IMR-90 (cell line): Measurements from ENCODE around the gene SLIT2. TPM values are rescaled to one million over a fixed set of nuclear protein-coding genes. Genes with fewer than 3 reads are reported as not detected.

Source experiments
- ATAC-seq: fragments of 200-7000 bp; cut with Tn5 transposase; 2 replicates; pipeline ENCODE4 v1.9.1; 2020; ENCODE audit warnings: low read depth, mild to moderate bottlenecking, moderate library complexity
- BruUV-seq: library from RNA; stranded (reverse); fragments of 400-500 nt; replicated peaks from 2 replicates; lab custom pipeline; 2021; lab: Mats Ljungman, UMichigan
- CTCF ChIA-PET: fragments of 300-600 bp; formaldehyde crosslinking; extraction: SDS; loops from one replicate; lab custom pipeline; 2021; ENCODE audit warnings: antibody characterized with exemption; lab: Yijun Ruan, JAX
- POLR2A ChIA-PET: fragments of 300-600 bp; sonication (Branson Sonifier 250); formaldehyde crosslinking; loops from one replicate; lab custom pipeline; 2022; ENCODE audit warnings: antibody characterized with exemption; ENCODE audit not compliant: unreplicated experiment; lab: Charles Lee
- DNase-seq: peaks from one replicate; pipeline ENCODE4 v3.0.0; 2013
- H2AFZ ChIP-seq: replicated peaks from 2 replicates; pipeline ENCODE3; 2013; ENCODE audit warnings: low read length, mild to moderate bottlenecking; ENCODE audit not compliant: poor library complexity
- H2AK5ac ChIP-seq: 2 replicates; pipeline ENCODE4 v1.6.1; 2013; ENCODE audit warnings: low read depth, low read length, inconsistent platforms
- H2AK9ac ChIP-seq: replicated peaks from 2 replicates; pipeline ENCODE3; 2013; ENCODE audit warnings: mild to moderate bottlenecking, low read depth, low read length, moderate library complexity; ENCODE audit not compliant: poor library complexity
- H2BK120ac ChIP-seq: 2 replicates; pipeline ENCODE4 v1.6.1; 2013; ENCODE audit warnings: low read depth, low read length, inconsistent platforms
- H2BK15ac ChIP-seq: 3 replicates; pipeline ENCODE4 v1.6.1; 2013; ENCODE audit warnings: low read depth, low read length, inconsistent platforms
- H2BK20ac ChIP-seq: 2 replicates; pipeline ENCODE4 v1.6.1; 2013; ENCODE audit warnings: low read depth, mild to moderate bottlenecking, inconsistent platforms, low read length, moderate library complexity
- H2BK5ac ChIP-seq: 2 replicates; pipeline ENCODE4 v1.6.1; 2013; ENCODE audit warnings: mild to moderate bottlenecking, low read depth, low read length, inconsistent platforms; ENCODE audit not compliant: poor library complexity, severe bottlenecking
- H3K14ac ChIP-seq: replicated peaks from 2 replicates; pipeline ENCODE4 v1.6.1; 2013; ENCODE audit warnings: low read depth, low read length, inconsistent platforms
- H3K18ac ChIP-seq: 2 replicates; pipeline ENCODE4 v1.6.1; 2013; ENCODE audit warnings: low read depth, low read length, control low read depth
- H3K23ac ChIP-seq: 2 replicates; pipeline ENCODE4 v1.6.1; 2013; ENCODE audit warnings: low read depth, low read length, inconsistent platforms
- H3K27ac ChIP-seq: 2 replicates; pipeline ENCODE4 v1.5.1; 2013; ENCODE audit warnings: mild to moderate bottlenecking, control low read depth, low read length; ENCODE audit not compliant: insufficient read depth
- H3K27me3 ChIP-seq: 2 replicates; pipeline ENCODE4 v1.6.1; 2013; ENCODE audit warnings: low read length; ENCODE audit not compliant: control insufficient read depth, insufficient read depth
- H3K36me3 ChIP-seq: 2 replicates; pipeline ENCODE4 v1.6.1; 2013; ENCODE audit warnings: low read length, mixed read lengths; ENCODE audit not compliant: control insufficient read depth, insufficient read depth
- H3K4ac ChIP-seq: 2 replicates; pipeline ENCODE4 v1.6.1; 2013; ENCODE audit warnings: low read depth, low read length, inconsistent platforms
- H3K4me1 ChIP-seq: 2 replicates; pipeline ENCODE4 v1.6.1; 2013; ENCODE audit warnings: low read length, mixed read lengths; ENCODE audit not compliant: control insufficient read depth, insufficient read depth
- H3K4me2 ChIP-seq: 2 replicates; pipeline ENCODE4 v1.6.1; 2013; ENCODE audit warnings: low read depth, mild to moderate bottlenecking, control low read depth, low read length, moderate library complexity
- H3K4me3 ChIP-seq: 2 replicates; pipeline ENCODE4 v1.5.1; 2013; ENCODE audit warnings: low read depth, mild to moderate bottlenecking, control low read depth, low read length, moderate library complexity; ENCODE audit not compliant: insufficient read depth
- H3K56ac ChIP-seq: 2 replicates; pipeline ENCODE4 v1.6.1; 2013; ENCODE audit warnings: low read length, inconsistent platforms; ENCODE audit not compliant: insufficient read depth; ENCODE audit errors: extremely low read depth
- H3K79me1 ChIP-seq, 2 experiments: 2 replicates each; pipeline ENCODE4 v1.6.1; 2013; ENCODE audit warnings: low read length in 2 of 2, inconsistent platforms in 1 of 2, low read depth in 1 of 2
- H3K9ac ChIP-seq: 2 replicates; pipeline ENCODE4 v1.6.1; 2013; ENCODE audit warnings: low read depth, low read length, control low read depth
- H3K9me1 ChIP-seq: 2 replicates; pipeline ENCODE4 v1.6.1; 2013; ENCODE audit warnings: low read length, inconsistent platforms; ENCODE audit not compliant: insufficient read depth
- H3K9me3 ChIP-seq: 2 replicates; pipeline ENCODE4 v1.6.1; 2013; ENCODE audit warnings: low read length; ENCODE audit not compliant: control insufficient read depth, insufficient read depth
- H4K20me1 ChIP-seq: 2 replicates; pipeline ENCODE4 v1.6.1; 2013; ENCODE audit warnings: low read length, inconsistent platforms; ENCODE audit not compliant: insufficient read depth
- H4K5ac ChIP-seq: 2 replicates; pipeline ENCODE4 v1.6.1; 2013; ENCODE audit warnings: mild to moderate bottlenecking, low read depth, low read length, control low read depth
- H4K8ac ChIP-seq, 2 experiments: 2 replicates each; pipeline ENCODE4 v1.6.1; 2013; ENCODE audit warnings: low read depth in 2 of 2, low read length in 2 of 2, control low read depth in 1 of 2, inconsistent platforms in 1 of 2
- H4K91ac ChIP-seq: 2 replicates; pipeline ENCODE4 v1.6.1; 2013; ENCODE audit warnings: low read depth, low read length, inconsistent platforms; ENCODE audit not compliant: insufficient read depth
- FOS ChIP-seq: fragments of 150-350 bp; IDR thresholded peaks from 2 replicates; pipeline ENCODE4 v1.6.1; 2016; ENCODE audit warnings: low read depth, low read length
- MAFK ChIP-seq: IDR thresholded peaks from 2 replicates; pipeline ENCODE4 v1.6.1; 2012; ENCODE audit warnings: low read depth, low read length, improper control_type of control experiment
- MAZ ChIP-seq: IDR thresholded peaks from 2 replicates; pipeline ENCODE4 v1.6.1; 2012; ENCODE audit warnings: low read depth, mild to moderate bottlenecking, low read length, improper control_type of control experiment, moderate library complexity, borderline replicate concordance
- NFE2L2 ChIP-seq: fragments of 150-350 bp; IDR thresholded peaks from 2 replicates; pipeline ENCODE4 v1.6.1; 2016; ENCODE audit warnings: low read depth, mild to moderate bottlenecking, low read length
- RCOR1 ChIP-seq: IDR thresholded peaks from 2 replicates; pipeline ENCODE4 v1.6.1; 2012; ENCODE audit warnings: mild to moderate bottlenecking, low read length, improper control_type of control experiment; ENCODE audit not compliant: insufficient replicate concordance
- RFX5 ChIP-seq: IDR thresholded peaks from 2 replicates; pipeline ENCODE4 v1.8.0; 2012; ENCODE audit warnings: low read depth, mild to moderate bottlenecking, low read length, moderate library complexity
- SMC3 ChIP-seq: fragments of 150-350 bp; IDR thresholded peaks from 2 replicates; pipeline ENCODE4 v1.6.1; 2016; ENCODE audit warnings: low read depth, mild to moderate bottlenecking, antibody characterized with exemption, low read length, moderate library complexity
- WGBS, 2 experiments: methylation state at CpG; one replicate each; pipeline versions ENCODE4 v1.1.5 to v1.1.7; 2013; ENCODE audit warnings: missing lambda C conversion rate in 2 of 2; ENCODE audit not compliant: insufficient read length in 1 of 2; ENCODE audit errors: extremely low coverage in 2 of 2; 5-methylcytosine and 5-hydroxymethylcytosine counted together
- dilution Hi-C: fragments of 300-500 bp; cut with HindIII; formaldehyde crosslinking; loops from one replicate; pipeline ENCODE4 v1.14.3; 2018; ENCODE audit warnings: low sequenced_read_pairs; ENCODE audit not compliant: unreplicated experiment
- in situ Hi-C: fragments of 300-500 bp; cut with MboI; formaldehyde crosslinking; loops from 3 replicates; pipeline ENCODE4 v1.14.3; 2019; ENCODE audit warnings: low sequenced_read_pairs, inconsistent platforms, mixed read lengths
- intact Hi-C: fragments of 100-400 bp; cut with micrococcal nuclease; formaldehyde crosslinking; loops from 2 replicates; pipeline ENCODE4 v1.10.0; 2022
- polyA plus RNA-seq, 3 experiments: library from polyadenylated mRNA; depleted of rRNA; stranded (reverse); fragments of >200 nt; gene quantifications; 2 replicates each; pipeline ENCODE4 v1.2.3, GENCODE V29; 2012; ENCODE audit warnings: low replicate concordance in 1 of 3
- total RNA-seq: library from RNA; depleted of rRNA; stranded (reverse); fragments of >200 nt; gene quantifications from 2 replicates; pipeline ENCODE4 v1.2.3, GENCODE V29; 2012
- TF ChIP-seq, protein P1 (sequence below): fragments of 150-350 bp; IDR thresholded peaks from 2 replicates; pipeline ENCODE4 v1.6.1; 2017; ENCODE audit warnings: mild to moderate bottlenecking, antibody characterized with exemption, low read length, low read depth
- TF ChIP-seq, protein P2 (sequence below): fragments of 150-350 bp; IDR thresholded peaks from 2 replicates; pipeline ENCODE4 v1.6.1; 2016; ENCODE audit warnings: low read depth, mild to moderate bottlenecking, low read length, moderate library complexity, borderline replicate concordance

Gene SLIT2
- total and polyA plus RNA-seq, 2 of the 4 experiments (the other 2 are of a cell fraction): 13.6 to 14.3 TPM

DNA sequence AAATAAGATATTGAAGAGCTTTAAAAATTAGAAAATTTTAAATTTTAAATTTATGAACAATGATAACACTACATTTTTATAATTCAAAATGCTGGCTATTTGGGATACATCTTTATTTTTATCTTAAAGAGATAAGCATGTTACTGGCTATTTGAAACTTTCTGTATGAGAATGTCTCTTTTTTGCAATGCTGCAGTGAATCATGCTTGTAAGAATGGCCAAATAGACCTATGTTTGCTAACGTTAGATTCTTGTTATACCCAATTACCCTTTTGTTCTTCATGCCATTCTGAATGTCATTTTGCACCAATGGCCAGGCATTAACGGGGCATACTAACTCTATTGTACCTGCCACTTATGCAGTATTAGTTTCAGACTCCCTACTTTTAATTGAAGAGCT lies 49.5 kb downstream of the SLIT2 start:
- H3K4ac ChIP-seq: no peak overlapping the region
- TF ChIP-seq RCOR1 (no peak), RFX5 (no peak), FOS (no peak), SMC3 (no peak), MAFK (no peak), NFE2L2 (no peak), MAZ (no peak)
- TF ChIP-seq, protein P1, sequence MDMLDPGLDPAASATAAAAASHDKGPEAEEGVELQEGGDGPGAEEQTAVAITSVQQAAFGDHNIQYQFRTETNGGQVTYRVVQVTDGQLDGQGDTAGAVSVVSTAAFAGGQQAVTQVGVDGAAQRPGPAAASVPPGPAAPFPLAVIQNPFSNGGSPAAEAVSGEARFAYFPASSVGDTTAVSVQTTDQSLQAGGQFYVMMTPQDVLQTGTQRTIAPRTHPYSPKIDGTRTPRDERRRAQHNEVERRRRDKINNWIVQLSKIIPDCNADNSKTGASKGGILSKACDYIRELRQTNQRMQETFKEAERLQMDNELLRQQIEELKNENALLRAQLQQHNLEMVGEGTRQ: no peak
- TF ChIP-seq, protein P2, sequence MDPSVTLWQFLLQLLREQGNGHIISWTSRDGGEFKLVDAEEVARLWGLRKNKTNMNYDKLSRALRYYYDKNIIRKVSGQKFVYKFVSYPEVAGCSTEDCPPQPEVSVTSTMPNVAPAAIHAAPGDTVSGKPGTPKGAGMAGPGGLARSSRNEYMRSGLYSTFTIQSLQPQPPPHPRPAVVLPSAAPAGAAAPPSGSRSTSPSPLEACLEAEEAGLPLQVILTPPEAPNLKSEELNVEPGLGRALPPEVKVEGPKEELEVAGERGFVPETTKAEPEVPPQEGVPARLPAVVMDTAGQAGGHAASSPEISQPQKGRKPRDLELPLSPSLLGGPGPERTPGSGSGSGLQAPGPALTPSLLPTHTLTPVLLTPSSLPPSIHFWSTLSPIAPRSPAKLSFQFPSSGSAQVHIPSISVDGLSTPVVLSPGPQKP: no peak
- no peak overlapping the region for H2BK120ac ChIP-seq
- no peak overlapping the region for H3K23ac ChIP-seq
- no peak overlapping the region for H3K27ac ChIP-seq
- H2BK20ac ChIP-seq: no peak overlapping the region
- H2AK5ac ChIP-seq: no peak overlapping the region
- no peak overlapping the region for H3K9ac ChIP-seq
- no peaks in the 10 kb centered on the region for H3K4me1 ChIP-seq
- H4K8ac ChIP-seq: no peak overlapping the region
- in situ Hi-C loops (loop anchor here (10.0 kb wide), 2 partner anchors 124 to 384 kb away; no protein-coding TSS in a partner anchor), intact Hi-C loops (loop anchor here (10.0 kb wide), 1 partner anchor 1616 kb away; no protein-coding TSS in a partner anchor), dilution Hi-C loops (no loop called here)
- H4K91ac ChIP-seq: no peak overlapping the region
- H3K56ac ChIP-seq: no peak overlapping the region
- ATAC-seq: no peak
- no peak overlapping the region for H2BK15ac ChIP-seq
- no TSS peak for BruUV-seq
- H3K27me3 ChIP-seq: no peaks in the 10 kb centered on the region
- H3K79me1 ChIP-seq: no peaks in the 10 kb centered on the region
- H3K9me3 ChIP-seq: no peaks in the 10 kb centered on the region
- H2AK9ac ChIP-seq: no peak overlapping the region
- no peaks in the 10 kb centered on the region for H3K36me3 ChIP-seq
- WGBS, 2 experiments: no CpG with 5 or more reads among the region's 2 CpGs
- CTCF ChIA-PET: interaction anchor here (1.5 kb wide), 1 partner anchor 11 kb away, joined by 4 read pairs; no protein-coding TSS in a partner anchor
- H2AFZ ChIP-seq: no peak overlapping the region
- DNase-seq: no peak
- no peaks in the 10 kb centered on the region for H3K9me1 ChIP-seq
- H2BK5ac ChIP-seq: no peak overlapping the region
- H3K18ac ChIP-seq: no peak overlapping the region
- POLR2A ChIA-PET: no interaction called here
- no peak overlapping the region for H4K5ac ChIP-seq
- H3K4me3 ChIP-seq: no peak overlapping the region
- no peaks in the 10 kb centered on the region for H4K20me1 ChIP-seq
- H3K4me2 ChIP-seq: no peak overlapping the region
- H3K14ac ChIP-seq: no peak overlapping the region
